Parathyroid adenoma (tissue), 2 donors: ENCODE data around the gene TSPOAP1.

ENCODE experiments used
- H2AFZ ChIP-seq: fragments of 300-600 bp; sonication (generic); one replicate; pipeline ENCODE4 v1.7.0; 2017; ENCODE audit warnings: antibody characterized with exemption, mild to moderate bottlenecking
- H3K27ac ChIP-seq: fragments of 300-600 bp; sonication (generic); one replicate; pipeline ENCODE4 v1.7.0; 2017
- H3K27me3 ChIP-seq: fragments of 300-600 bp; sonication (generic); one replicate; pipeline ENCODE4 v1.7.0; 2017; ENCODE audit warnings: low read length; ENCODE audit not compliant: control insufficient read depth, insufficient read depth
- H3K36me3 ChIP-seq: fragments of 300-600 bp; sonication (generic); one replicate; pipeline ENCODE4 v1.7.0; 2017; ENCODE audit warnings: low read length; ENCODE audit not compliant: control insufficient read depth, insufficient read depth
- H3K4me1 ChIP-seq: fragments of 300-600 bp; sonication (generic); one replicate; pipeline ENCODE4 v1.7.0; 2017; ENCODE audit warnings: control low read depth
- H3K4me2 ChIP-seq: fragments of 300-600 bp; sonication (generic); one replicate; pipeline ENCODE4 v1.7.0; 2017; ENCODE audit warnings: low read length
- H3K4me3 ChIP-seq: fragments of 300-600 bp; sonication (generic); one replicate; pipeline ENCODE4 v1.7.0; 2017; ENCODE audit warnings: low read depth, low read length
- H3K79me2 ChIP-seq: fragments of 300-600 bp; sonication (generic); one replicate; pipeline ENCODE4 v1.7.0; 2017; ENCODE audit warnings: control low read depth
- H3K9ac ChIP-seq: fragments of 300-600 bp; sonication (generic); one replicate; pipeline ENCODE4 v1.7.0; 2017; ENCODE audit warnings: mild to moderate bottlenecking
- H3K9me3 ChIP-seq: fragments of 300-600 bp; sonication (generic); one replicate; pipeline ENCODE4 v1.7.0; 2017; ENCODE audit warnings: low read length; ENCODE audit not compliant: control insufficient read depth
- CTCF ChIP-seq: fragments of 300-600 bp; sonication (generic); IDR thresholded peaks from one replicate; pipeline ENCODE4 v1.7.0; 2017; ENCODE audit warnings: antibody characterized with exemption, mild to moderate bottlenecking
- donor health status: primary hyperparathyroidism.

The TSPOAP1 gene

GRCh38 chr17:58310511-58311428 is 17.8 kb downstream of the TSPOAP1 start:
- H3K9ac ChIP-seq: no peak overlapping the region
- H3K36me3 ChIP-seq: no peaks in the 10 kb centered on the region
- H3K9me3 ChIP-seq: no peaks in the 10 kb centered on the region

GRCh38 chr17:58309918-58310259 is 18.7 kb downstream of the TSPOAP1 start:
- Histone ChIP-seq H3K4me1 (no peaks in the 10 kb centered on the region), H3K4me3 (no peak overlapping the region), H3K27ac (no peak overlapping the region), H3K4me2 (no peak overlapping the region), H2AFZ (no peak overlapping the region), H3K9ac (no peak overlapping the region), H3K36me3 (no peaks in the 10 kb centered on the region), H3K27me3 (no peaks in the 10 kb centered on the region), H3K9me3 (no peaks in the 10 kb centered on the region), H3K79me2 (no peaks in the 10 kb centered on the region)
- TF ChIP-seq CTCF: no peak

More at GRCh38 chr17:58310511-58311428, 17.8 kb downstream of the TSPOAP1 start:
- H3K79me2 ChIP-seq: no peaks in the 10 kb centered on the region
- H3K4me1 ChIP-seq: no peaks in the 10 kb centered on the region
- H3K27ac ChIP-seq: no peak overlapping the region
- no peak overlapping the region for H2AFZ ChIP-seq
- no peak overlapping the region for H3K4me3 ChIP-seq
- no peaks in the 10 kb centered on the region for H3K27me3 ChIP-seq
- TF ChIP-seq CTCF: no peak
- H3K4me2 ChIP-seq: no peak overlapping the region

- Histone ChIP-seq H3K27ac (no peak overlapping the region), H3K27me3 (no peaks in the 10 kb centered on the region), H3K4me1 (no peaks in the 10 kb centered on the region), H3K9ac (no peak overlapping the region), H3K79me2 (no peaks in the 10 kb centered on the region), H2AFZ (no peak overlapping the region), H3K9me3 (no peaks in the 10 kb centered on the region), H3K4me3 (no peak overlapping the region), H3K4me2 (no peak overlapping the region), H3K36me3 (no peaks in the 10 kb centered on the region)
- TF ChIP-seq CTCF: no peak
Measured at GRCh38 chr17:58308985-58309917, 19.3 kb downstream of the TSPOAP1 start.

GRCh38 chr17:58308173-58308984 is 20.2 kb downstream of the TSPOAP1 start:
- Histone ChIP-seq H3K4me1 (no peaks in the 10 kb centered on the region), H3K9me3 (no peaks in the 10 kb centered on the region), H3K36me3 (no peaks in the 10 kb centered on the region), H3K79me2 (no peaks in the 10 kb centered on the region), H3K9ac (no peak overlapping the region), H3K4me2 (no peak overlapping the region), H3K27me3 (no peaks in the 10 kb centered on the region), H3K4me3 (no peak overlapping the region), H2AFZ (no peak overlapping the region), H3K27ac (no peak overlapping the region)
- TF ChIP-seq CTCF: no peak
